ENCODE data around the gene CHRNA3.

Gene CHRNA3

DNA sequence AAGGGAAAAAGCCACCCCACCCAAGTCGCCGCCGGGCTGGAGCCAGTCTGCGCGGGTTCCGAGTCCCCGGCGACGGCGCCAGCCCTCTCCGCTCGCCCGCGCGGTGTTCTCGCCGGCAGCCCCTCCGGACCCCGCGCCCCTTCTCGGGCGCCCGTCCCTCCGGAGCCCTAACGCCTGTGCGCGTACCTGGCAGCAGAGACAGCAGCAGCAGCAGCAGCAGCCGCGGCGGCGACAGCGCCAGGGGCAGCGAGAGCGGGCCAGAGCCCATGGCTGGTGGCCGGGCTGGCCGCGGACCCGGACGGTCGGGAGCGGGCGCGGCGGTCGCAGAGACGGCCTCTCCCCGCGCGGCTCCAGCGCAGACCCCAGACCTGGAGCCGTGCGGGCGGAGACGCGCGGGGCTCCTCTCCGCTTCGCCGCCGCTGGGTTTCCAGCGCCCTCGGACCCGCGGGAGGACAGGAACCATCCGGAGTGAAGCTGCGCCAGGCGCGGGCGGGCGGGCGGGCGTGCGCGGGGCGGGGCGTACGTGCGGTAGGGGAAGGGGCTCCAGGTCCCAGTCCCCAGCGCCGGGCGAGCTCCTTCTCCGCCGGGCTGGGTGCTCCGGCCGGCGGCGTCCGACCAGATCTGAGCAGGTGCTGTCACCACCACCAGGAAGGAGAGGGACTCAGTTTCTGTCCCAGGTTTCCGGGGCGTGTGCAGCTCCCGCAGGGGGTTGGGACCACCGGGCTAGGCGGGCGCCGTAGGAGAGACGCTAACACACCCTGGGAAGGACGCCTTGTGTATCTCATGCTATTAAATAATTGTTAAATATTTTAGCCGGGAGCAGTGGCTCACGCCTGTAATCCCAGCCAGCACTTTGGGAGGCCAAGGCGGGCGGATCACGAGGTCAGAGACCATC is at the start of gene CHRNA3:
Gene CHRNA3, minus strand, starts transcription at position 470 of the 895 bp plus-strand sequence. Its CDS starts 202 bp downstream, at position 268.
- no peak for DNase-seq

DNA sequence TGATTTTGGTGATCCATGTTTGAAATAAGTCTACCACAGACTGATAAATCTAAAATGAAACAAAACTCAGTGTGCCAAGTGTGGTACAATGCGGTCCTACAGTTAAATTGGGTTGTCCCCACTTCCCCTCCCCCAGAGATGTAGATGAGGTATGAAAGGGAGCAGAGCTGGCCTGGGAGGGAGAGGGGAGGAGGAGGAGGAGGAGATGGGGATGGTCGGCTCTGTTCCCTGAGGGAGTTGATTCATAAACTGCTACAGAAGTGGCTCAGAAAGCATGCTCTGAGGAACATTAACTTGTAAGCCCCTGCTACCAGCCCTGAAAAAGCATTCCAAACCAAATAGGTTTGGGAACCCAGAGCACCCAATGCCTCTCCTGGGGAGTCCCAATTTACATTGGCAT is 48.2 kb upstream of the CHRNA3 start:
- DNase-seq = no peak

DNA sequence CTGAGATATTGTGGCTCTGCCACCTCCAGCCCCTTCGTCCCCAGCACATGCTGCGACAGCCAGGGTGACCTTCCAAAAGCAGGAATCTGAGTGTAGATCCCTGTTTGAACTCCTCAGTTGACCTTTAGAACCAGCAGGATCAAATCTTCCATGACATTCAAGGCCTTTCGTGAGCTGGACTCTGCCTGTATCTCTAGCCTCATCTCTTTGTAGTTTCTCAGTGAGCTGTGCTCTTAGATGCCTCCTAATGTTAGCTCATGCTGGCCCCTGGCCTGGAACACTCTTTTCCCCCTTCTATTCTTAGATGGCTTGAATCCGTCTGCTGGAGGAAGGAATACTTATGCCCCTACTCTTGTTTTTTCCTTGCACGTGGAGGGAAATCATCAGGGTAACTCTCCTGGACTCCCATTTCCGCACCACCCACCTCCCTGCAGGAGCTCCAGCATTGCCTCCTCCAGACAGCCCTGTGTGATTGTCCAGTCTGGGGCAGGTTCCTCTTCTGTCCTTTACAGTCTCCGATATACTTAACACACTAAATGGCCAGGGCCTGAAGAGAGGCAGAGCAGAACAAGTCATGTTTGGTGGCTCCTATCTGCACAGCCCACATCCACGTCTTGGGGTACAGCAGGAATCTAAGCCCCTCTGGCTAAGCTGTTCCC is 46.9 kb upstream of the CHRNA3 start:
- no peak for DNase-seq

DNA sequence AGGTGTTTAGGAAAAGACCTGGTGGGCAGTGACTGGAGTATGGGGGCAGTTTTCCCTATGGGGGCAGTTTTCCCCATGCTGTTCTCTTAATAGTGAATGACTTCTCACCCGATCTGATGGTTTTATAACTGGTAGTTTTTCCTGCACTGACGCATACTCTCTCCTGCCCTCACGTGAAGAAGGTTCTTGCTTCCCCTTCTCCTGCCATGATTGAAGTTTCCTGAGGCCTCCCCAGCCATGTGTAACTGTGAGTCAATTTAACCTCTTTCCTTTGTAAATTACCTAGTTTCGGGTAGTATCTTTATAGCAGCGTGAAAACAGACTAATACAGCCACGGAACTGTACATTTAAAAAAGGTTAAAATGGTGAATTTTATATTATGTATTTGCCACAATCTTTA is 45.2 kb upstream of the CHRNA3 start:
- no peak for DNase-seq

DNA sequence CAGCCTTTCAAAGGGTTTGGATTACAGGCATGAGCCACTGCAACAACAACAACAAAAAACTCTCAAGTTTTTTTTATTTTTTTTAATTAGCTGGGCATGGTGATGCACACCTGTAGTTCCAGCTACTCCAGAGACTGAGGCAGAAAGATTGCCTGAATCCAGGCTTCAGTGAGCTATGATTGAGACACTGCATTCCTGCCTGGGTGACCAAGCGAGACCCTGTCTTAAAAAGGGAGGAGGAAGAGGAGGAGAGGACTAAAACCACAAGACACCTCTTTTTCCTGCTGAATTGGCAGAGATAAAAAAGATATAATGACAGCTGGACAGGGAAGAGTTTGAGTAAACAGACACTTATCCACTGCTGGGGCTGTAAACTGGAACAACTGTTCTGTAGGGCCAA is 42.9 kb upstream of the CHRNA3 start:
- no peak for DNase-seq

DNA sequence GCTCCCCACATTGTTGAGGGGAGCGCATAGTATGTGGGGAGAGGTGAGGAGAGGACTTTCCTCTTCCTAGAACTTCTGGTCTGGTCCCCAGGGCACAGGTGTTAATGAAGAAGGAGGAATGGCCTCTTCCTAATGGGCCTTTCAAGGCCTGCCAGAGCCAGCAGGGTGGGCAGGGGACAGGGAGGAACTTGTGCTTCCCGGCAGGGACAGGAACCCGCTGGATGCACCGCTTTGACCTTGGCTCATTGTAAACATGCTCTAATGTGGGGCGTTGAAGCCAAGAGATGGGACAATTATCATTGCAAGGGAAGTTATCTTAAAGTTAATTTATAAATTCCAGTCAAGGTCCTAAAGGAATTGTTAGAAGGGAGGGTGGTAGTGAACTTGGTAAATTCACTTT is 41.2 kb upstream of the CHRNA3 start:
- no peak for DNase-seq

DNA sequence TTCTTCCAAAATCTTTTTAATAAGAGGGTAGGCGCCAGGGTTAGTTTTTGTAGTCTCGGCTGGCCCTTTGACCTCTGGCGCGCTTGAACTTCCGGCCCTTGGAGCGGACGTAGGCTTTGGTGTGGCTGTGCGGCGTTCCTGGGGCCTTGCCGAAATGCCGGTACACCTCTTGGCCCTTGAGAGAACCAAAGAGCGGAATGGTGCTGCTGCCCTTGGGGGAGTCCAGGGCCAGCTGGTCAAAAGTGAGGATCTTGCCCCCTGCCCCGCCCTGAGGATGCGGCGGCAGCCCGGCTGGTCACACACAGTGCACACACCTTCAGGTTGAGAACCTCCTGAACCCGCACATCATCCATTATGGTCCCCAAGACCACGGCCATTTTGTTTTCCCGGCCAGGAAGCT is 40.2 kb upstream of the CHRNA3 start:
- DNase-seq = no peak

DNA sequence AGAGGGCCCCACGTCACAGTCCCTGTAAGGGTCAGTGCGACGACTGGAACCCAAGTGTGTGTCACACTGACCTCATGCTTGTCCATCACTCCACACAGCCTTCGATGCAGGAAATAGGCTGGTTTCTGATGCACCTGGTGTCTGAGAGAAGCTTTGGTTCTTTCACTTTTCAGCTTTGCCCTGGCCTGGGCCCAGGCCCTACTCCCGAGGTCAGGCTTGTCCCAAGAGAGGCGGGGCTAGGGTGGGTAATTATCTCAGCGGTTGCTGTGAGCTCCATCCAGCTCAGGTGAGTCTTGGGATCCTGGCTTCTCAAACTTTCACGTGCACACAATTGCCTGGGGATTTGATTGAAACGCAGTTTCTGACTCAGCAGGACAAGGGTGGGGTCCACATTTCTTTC is 39.8 kb upstream of the CHRNA3 start:
- no peak for DNase-seq

DNA sequence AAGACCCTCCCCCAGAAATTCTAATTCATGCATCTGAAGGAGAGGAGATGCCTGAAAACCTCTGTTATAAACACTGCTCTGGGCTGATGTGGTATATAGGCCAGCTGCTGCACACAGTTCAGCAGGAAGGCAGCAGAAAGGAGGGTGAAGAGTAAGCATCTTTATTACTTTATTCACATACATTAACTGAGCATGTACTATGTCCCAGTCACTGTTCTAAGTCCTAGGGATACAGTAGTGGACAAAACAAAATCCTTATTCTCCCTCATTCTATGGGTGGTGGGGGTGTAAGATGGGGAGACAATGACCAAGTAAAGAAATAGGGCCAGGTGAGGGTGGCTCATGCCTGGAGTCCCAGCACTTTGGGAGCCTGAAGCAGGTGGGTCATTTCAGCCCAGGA is 38.0 kb upstream of the CHRNA3 start:
- no peak for DNase-seq

DNA sequence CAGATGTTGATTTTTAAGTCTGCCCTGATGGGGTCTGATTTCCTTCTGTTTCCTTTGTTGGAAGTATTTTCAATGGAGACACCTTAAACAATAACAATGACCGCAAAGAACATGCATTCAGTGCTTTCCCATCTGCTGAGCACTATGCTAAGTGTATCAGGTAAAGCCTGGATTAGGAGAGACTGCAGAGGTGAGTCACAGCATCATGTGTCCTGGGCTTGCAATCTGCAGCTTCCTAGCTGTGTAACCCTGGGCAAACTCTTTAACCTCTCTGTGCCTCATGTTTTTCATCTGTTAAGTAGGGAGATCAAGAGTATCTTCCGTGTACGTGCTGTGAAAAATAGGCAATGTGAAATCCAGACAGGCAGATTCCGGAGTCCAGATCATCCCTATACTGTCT is 33.5 kb upstream of the CHRNA3 start:
- no peak for DNase-seq

DNA sequence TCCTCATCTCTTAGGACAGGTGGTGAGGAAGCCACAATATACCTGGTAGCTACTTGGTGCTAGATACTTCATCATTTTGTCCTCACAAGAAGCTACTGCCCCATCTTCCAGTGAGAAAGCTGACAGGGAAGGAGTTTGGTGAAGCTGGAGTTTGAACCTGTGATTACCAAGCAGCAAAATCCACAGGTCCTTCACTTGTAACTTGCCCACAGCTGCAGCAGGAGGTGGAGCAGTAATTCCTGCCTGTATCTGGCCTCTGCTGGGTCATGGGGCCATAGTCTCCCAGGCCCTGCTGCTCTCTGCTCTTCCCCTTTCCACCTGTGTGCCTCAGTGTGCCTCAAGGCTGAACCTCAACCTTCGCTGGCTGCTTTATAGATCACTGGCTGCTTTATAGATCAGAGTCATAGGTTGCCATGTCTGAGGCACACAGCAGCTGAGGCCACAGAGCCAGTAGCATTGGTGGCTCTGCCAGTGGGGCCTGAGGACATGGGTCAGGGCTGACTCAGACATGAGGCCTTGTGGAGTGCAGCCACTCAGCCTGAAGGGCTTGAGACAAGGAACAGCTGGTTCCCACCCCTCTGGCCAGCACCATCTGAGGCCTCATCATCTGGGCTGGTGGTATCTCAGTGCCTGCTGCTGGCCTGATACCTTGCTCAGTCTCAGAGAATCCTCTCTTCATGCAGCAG is 31.3 kb upstream of the CHRNA3 start:
- DNase-seq = no peak

DNA sequence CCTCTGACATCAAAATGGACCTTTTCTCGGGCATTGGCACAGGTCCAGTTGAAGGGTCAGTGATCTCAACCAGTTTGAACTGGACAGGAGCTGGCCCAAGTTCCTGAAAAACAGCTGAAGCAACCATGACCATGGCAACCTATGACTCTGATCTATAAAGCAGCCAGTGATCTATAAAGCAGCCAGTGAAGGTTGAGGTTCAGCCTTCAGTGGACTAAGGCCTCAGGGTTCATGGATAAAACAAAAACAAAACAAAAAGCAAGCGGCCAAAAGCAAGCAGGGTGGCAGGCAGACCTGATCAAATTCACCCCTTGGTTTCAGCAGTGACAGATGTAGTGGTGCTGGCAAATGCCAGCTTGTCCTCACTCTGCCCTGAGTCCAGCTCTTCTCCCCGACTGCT is 30.2 kb upstream of the CHRNA3 start:
- no peak for DNase-seq

DNA sequence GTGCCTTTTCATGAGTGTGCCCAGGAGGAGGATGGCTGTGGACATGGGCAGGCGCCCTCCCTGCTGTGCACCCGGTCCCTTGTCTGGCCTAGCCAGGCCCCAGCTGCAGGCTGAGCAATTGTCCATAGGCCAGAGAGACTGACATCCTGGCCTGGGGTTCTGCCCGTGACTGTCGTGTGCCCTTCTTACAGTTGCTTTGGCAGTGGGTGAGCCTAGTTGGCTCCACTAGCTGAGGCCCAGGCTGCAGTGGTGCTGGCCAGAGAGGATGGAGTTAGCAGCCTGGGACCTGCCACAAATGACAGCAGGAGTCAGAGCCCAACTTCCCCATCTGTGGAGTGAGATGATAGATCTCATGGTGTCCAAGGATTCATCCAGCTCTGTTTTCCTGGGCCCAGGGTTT is 29.2 kb upstream of the CHRNA3 start:
- no peak for DNase-seq

DNA sequence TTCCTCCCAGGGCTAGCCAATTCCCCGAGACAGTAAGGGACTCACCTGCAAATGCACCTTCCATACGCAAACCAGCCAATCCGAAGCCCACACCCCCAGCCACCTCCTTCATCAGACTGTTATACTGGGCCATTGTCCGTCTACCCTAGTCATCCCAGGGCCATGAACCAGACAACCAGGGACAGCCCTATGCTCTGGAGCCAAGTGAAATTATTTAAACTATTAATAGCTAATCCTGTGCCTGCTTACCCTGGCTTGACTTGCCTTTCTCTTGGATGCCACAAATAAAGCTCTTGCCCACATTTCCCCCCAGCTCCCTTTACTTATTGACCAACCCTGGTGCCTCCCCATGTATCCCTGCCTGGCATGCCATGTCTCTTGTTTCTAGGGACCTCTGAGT is 24.2 kb upstream of the CHRNA3 start:
- DNase-seq = no peak

DNA sequence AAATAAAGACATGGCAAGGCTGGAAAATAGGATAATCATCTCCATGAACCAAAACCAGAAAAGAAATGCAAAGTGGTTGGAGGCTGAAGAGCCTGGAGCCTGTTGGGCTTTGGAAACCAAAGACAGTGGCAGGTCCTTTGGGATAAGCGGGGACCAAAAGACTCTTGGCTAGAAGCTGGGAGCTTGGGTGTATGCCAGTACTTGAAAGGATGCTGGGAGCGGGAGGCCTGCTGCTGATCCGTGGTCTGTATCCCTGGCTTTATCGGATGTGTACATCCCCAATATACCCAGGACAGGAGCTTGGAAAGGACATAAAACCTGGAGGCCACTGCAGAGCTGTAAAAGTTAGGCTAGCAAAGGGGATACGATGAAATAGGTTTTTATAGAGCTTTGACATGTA is 21.5 kb upstream of the CHRNA3 start:
- DNase-seq = no peak

DNA sequence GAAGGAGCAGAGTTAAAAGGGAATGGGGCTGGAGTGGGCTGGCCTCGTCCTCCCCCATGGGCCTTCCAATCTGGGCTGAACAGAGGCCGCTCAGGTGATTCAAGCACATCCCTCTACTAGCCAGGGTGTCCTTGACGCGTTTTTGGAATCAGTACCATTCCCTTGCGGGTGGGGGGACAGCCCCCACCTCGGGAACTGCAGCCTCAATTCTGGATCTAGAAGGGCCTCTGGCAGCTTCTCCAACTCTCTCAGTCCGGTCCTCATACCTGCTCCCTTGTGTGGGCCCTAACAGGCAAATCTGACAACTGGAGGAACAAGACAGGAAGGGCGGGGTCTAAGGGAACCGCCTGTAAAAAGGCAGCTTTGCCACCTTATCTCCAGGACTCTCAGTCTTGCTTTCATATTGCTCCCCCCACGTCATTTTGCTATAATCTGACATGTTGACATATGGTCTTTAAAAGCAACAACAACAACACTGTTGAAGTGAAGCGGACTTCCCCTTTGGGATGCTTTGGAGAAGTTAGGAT is 21.0 kb upstream of the CHRNA3 start:
- no peak for DNase-seq

DNA sequence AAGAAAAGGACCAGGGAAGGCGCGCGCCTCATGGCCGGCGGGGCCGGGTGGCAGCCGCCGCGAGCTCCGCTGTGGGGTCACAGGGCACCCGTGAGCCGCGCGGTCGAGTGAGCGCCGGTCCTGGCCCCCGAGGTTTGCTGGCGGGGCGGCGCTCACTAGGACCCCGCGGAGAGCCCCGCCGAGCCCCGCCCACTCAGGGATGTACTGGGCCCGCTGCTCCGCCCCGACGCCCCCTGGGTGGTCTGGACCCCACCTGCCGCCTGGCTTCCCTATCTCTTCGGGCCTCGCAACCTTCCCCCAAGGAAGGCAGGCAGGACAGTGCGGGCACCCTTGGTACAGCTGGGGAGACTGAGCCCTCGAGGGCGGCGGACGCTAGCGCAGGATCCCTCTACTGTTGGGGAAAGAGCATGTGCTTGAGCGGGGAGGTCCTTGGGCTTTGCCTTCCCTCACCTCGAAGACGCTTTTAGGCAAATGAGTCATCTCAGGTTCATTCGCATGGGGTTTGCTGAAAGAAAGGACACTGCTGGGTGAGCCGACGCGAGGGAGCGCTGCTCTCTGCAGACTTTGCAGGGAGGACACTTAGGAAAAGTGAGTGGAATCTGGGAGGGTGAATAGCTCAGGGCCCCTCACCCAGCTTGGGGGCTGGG is 20.4 kb upstream of the CHRNA3 start, which contains the start of gene CHRNB4:
Gene CHRNB4, minus strand, starts transcription at position 109 of the 647 bp plus-strand sequence. Its CDS starts 77 bp downstream, at position 32.
- no peak for DNase-seq

DNA sequence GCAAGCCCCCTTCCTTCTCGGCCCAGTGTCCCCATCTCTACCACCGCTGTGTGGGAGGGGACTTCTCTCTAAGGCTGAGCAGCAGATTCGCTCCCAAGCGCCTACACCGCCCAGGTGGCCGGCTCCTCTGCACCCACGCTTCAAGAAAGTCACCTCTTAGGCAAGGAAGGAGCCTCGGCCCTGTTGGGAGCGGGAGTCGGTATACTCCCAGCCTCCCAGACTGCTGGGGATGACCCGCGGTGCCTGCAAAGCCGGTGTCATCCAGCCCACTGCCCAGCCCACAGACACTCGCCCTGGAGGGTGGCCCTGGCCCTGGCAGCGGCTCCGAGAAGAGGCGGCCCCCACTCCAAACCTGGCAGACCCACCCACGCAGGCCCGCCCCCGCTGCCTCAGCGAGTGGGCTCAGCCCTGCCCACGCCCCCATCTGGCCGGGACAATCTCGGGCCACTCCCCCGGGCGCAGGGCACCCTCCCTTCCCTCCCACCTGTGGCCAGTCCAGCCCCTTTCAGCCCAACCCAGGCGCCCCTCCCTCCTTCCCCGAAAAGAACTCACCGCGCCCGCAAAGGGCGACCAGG is 19.8 kb upstream of the CHRNA3 start:
- DNase-seq = no peak

DNA sequence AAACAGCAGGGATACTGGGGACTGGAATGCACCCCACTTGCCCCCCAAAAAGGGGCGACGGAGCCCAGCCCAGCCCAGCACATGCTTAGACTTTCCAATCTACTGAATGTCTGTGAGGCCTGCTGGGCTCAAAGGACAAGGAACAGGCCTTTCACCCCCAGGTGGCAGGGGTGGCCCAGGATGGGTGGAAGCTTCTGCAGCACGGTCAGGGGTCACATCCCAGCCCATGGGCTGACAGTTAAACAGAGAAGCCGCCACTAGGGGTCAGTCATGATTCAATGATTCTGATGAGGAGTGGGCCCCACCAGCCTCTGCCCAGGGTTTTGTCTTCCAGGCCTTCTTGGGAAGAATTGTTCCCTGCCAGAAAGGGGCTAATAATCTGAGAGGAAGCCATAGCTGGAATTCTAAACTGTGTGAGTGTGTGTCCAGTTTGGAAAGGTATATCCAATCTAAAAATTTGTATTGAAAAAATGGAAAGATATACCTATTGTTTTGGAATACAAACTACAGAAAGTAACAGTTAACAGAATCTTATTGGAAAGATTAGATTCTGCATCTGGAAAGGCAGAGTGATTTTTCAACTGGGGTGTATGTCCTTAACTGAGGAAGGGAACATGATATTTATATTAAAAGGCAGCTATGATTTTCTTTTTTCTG is 18.0 kb upstream of the CHRNA3 start:
- peak in 1 of 2 experiments; percentile 18 for DNase-seq

DNA sequence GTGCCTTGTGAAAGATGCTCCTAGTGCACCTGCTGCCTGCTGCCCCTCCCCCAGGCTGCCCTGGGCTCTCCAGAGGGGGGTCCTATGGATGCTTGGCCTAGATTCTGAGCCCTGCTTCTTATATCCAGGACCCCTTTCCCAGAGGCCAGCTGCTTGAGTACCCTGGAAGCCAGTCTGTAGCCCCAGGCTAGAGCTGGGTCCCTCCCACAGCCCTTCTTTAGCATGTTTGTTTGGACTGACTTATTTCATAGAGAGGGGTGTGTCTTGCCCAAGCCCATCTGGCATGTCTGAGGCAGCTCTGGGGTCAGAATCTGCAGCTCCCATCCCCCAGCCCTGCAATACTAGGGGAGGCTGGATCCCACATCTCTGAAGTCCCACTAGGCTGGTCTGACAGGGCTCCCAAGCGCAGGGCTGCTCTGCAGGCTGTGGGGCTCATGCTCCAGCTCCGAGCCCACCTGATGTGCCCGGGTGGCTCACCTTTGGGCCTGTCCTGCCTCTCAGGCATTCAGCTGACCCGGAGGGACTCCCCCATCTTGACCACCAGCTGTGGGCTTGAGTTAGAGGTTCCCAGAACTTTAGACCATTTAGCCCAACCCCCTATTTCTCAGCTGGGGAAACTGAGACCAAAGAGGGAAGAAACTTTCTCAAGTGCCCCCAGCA is 17.1 kb upstream of the CHRNA3 start:
- no peak for DNase-seq

DNA sequence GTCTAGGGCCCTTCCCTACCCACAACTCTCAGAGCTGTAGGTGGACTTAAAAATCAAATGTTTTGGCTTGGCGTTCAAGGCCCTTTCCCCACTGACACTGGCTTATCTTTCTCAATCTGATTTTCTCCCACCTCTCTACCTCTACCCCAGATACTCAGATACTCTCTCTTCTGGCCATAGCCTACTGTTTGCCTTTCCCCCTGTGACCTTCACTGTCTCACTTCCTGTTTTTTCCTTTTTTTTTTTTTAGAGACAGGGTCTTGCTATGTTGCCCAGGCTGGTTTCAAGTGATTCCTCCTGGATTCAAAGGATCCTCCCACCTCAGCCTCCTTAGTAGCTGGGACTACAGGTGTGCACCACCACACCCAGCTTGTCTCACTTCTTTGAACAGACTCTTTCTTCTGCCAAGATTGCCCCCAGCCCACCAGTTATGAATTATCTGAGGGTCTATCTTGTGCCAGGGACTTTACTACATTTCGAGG is 15.6 kb upstream of the CHRNA3 start:
- no peak for DNase-seq

Measured in activated CD4-positive, alpha-beta T cell treated with anti-CD3 and anti-CD28 coated beads, Interleukin-2, amount 50 U/mL, for 4 hours (primary cell).